K562 (cell line): ENCODE measurements around the gene HSD17B11. TPM values are rescaled to one million over a fixed set of nuclear protein-coding genes. Genes with fewer than 3 reads are reported as not detected.

Source experiments
- BHLHE40 ChIP-seq: IDR thresholded peaks from 2 replicates; pipeline ENCODE4 v1.6.1; 2011; ENCODE audit warnings: low read length, improper control_type of control experiment
- CBX1 ChIP-seq: sonication (generic); IDR thresholded peaks from 2 replicates; pipeline ENCODE4 v1.6.1; 2016; ENCODE audit warnings: antibody characterized with exemption, low read depth, mild to moderate bottlenecking
- CBX2 ChIP-seq: fragments of 200-600 bp; sonication (generic); IDR thresholded peaks from one replicate; pipeline ENCODE4 v1.6.1; 2012; ENCODE audit warnings: mild to moderate bottlenecking, low read length, inconsistent platforms; ENCODE audit not compliant: insufficient read depth, poor library complexity, severe bottlenecking
- CBX3 ChIP-seq, 2 experiments: IDR thresholded peaks; 1 replicate in 1 of 2; 2 replicates in 1 of 2; pipeline ENCODE4 v1.6.1; 2012; ENCODE audit warnings: inconsistent platforms in 2 of 2, low read length in 2 of 2, borderline replicate concordance in 1 of 2, control low read depth in 1 of 2
- CTBP1 ChIP-seq: fragments of 450-650 bp; IDR thresholded peaks from 2 replicates; pipeline ENCODE4 v1.6.1; 2016; ENCODE audit warnings: borderline replicate concordance
- FOS ChIP-seq: IDR thresholded peaks from 3 replicates; pipeline ENCODE4 v1.6.1; 2011; ENCODE audit not compliant: insufficient read length; ENCODE audit errors: extremely low read depth
- HMG20B ChIP-seq: fragments of 250-450 bp; sonication (Bioruptor Pico); IDR thresholded peaks from 2 replicates; pipeline ENCODE4 v1.5.0; 2021; ENCODE audit warnings: mild to moderate bottlenecking
- KLF1 ChIP-seq: fragments of 450-650 bp; IDR thresholded peaks from 2 replicates; pipeline ENCODE4 v1.6.1; 2016; ENCODE audit warnings: missing genetic modification characterization, missing compliant biosample characterization
- MXI1 ChIP-seq: IDR thresholded peaks from 2 replicates; pipeline ENCODE4 v1.6.1; 2011; ENCODE audit warnings: low read depth, mild to moderate bottlenecking, improper control_type of control experiment, low read length
- NKRF ChIP-seq: fragments of 450-650 bp; IDR thresholded peaks from 2 replicates; pipeline ENCODE4 v1.6.1; 2016; ENCODE audit warnings: borderline replicate concordance
- PRPF4 ChIP-seq: fragments of 200-400 bp; formaldehyde crosslinking; IDR thresholded peaks from one replicate; pipeline ENCODE4 v1.6.1; 2017; ENCODE audit warnings: low read length, low read depth, mild to moderate bottlenecking; ENCODE audit not compliant: insufficient read depth, poor library complexity, severe bottlenecking
- ZNF384 ChIP-seq: IDR thresholded peaks from 2 replicates; pipeline ENCODE4 v1.6.1; 2012; ENCODE audit warnings: low read depth, low read length, improper control_type of control experiment
- ZNF740 ChIP-seq, 3 experiments: fragments of 200-800 bp in 1 of 3; sonication (Bioruptor generic) in 1 of 3; sonication (generic) in 1 of 3; formaldehyde crosslinking in 1 of 3; IDR thresholded peaks; 2 replicates each; pipeline versions ENCODE4 v1.6.1 to v1.8.0; 2016 to 2022; ENCODE audit warnings: mild to moderate bottlenecking in 2 of 3, missing compliant biosample characterization in 2 of 3, missing genetic modification characterization in 2 of 3, missing genetic modification reagents in 1 of 3
- polyA plus RNA-seq, 8 experiments: library from polyadenylated mRNA; depleted of rRNA in 4 of 8; stranded (reverse) in 5 of 8; unstranded in 3 of 8; fragments of >200 nt; fragmentation: Nextera tagmentation in 2 of 8; fragmentation: Illumina TruSeq in 1 of 8; extraction: Ambion mirVana in 2 of 8; extraction: Trizol in 1 of 8; gene quantifications; 2 replicates each; pipeline versions ENCODE4 v1.2.1 to v1.2.3, GENCODE V29; 2011 to 2014; ENCODE audit warnings: inconsistent platforms in 1 of 8, missing spikeins in 1 of 8
- total RNA-seq, 7 experiments: library from RNA; depleted of rRNA in 6 of 7; stranded (reverse); fragments of >200 nt in 6 of 7; fragmentation: Illumina TruSeq in 2 of 7; extraction: Trizol in 2 of 7; gene quantifications; 2 replicates each; pipeline versions ENCODE4 v1.2.1 to v1.2.3, GENCODE V29; 2011 to 2021; ENCODE audit warnings: low replicate concordance in 1 of 7
- TF ChIP-seq, protein P1 (sequence below): sonication (generic); formaldehyde crosslinking; IDR thresholded peaks from 2 replicates; pipeline ENCODE4 v1.4.0; 2020; ENCODE audit warnings: mild to moderate bottlenecking, missing genetic modification reagents
- TF ChIP-seq, protein P2 (sequence below): fragments of 450-650 bp; formaldehyde crosslinking; conservative IDR thresholded peaks from 2 replicates; pipeline ENCODE4 v1.4.0; 2022; ENCODE audit warnings: mild to moderate bottlenecking, missing genetic modification characterization
- TF ChIP-seq, protein P3 (sequence below): fragments of 200-800 bp; sonication (Bioruptor generic); IDR thresholded peaks from 2 replicates; pipeline ENCODE4 v1.6.1; 2017; ENCODE audit warnings: missing genetic modification characterization, missing compliant biosample characterization

HSD17B11 gene
- total and polyA plus RNA-seq, 9 of the 15 experiments (the other 6 are each of a cell fraction or from before 2014, with no cell fraction given), result 26.0 to 108 (median 81.0) TPM

GRCh38 chr4:87390891-87391575 lies at the start of gene HSD17B11 (continued):
- TF ChIP-seq CBX2, result no peak
- TF ChIP-seq CBX3 (IDR thresholded peaks at IDR 0.05; ENCODE audit: borderline replicate concordance in 1 of 2, low read length in 2 of 2), result peak in 1 of 2 experiments; percentile 61; a peak in 2 of 3 replicates
- TF ChIP-seq HMG20B, result no peak
- TF ChIP-seq FOS, result no peak
- TF ChIP-seq PRPF4, result no peak
- TF ChIP-seq, protein P1, sequence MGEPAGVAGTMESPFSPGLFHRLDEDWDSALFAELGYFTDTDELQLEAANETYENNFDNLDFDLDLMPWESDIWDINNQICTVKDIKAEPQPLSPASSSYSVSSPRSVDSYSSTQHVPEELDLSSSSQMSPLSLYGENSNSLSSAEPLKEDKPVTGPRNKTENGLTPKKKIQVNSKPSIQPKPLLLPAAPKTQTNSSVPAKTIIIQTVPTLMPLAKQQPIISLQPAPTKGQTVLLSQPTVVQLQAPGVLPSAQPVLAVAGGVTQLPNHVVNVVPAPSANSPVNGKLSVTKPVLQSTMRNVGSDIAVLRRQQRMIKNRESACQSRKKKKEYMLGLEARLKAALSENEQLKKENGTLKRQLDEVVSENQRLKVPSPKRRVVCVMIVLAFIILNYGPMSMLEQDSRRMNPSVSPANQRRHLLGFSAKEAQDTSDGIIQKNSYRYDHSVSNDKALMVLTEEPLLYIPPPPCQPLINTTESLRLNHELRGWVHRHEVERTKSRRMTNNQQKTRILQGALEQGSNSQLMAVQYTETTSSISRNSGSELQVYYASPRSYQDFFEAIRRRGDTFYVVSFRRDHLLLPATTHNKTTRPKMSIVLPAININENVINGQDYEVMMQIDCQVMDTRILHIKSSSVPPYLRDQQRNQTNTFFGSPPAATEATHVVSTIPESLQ (CRISPR knock-in tag), result no peak
- peak; percentile 34; the same call in 1 of the 2 replicates for TF ChIP-seq ZNF384
- TF ChIP-seq, protein P2, sequence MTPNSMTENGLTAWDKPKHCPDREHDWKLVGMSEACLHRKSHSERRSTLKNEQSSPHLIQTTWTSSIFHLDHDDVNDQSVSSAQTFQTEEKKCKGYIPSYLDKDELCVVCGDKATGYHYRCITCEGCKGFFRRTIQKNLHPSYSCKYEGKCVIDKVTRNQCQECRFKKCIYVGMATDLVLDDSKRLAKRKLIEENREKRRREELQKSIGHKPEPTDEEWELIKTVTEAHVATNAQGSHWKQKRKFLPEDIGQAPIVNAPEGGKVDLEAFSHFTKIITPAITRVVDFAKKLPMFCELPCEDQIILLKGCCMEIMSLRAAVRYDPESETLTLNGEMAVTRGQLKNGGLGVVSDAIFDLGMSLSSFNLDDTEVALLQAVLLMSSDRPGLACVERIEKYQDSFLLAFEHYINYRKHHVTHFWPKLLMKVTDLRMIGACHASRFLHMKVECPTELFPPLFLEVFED (CRISPR knock-in tag), result no peak
- TF ChIP-seq, protein P3, sequence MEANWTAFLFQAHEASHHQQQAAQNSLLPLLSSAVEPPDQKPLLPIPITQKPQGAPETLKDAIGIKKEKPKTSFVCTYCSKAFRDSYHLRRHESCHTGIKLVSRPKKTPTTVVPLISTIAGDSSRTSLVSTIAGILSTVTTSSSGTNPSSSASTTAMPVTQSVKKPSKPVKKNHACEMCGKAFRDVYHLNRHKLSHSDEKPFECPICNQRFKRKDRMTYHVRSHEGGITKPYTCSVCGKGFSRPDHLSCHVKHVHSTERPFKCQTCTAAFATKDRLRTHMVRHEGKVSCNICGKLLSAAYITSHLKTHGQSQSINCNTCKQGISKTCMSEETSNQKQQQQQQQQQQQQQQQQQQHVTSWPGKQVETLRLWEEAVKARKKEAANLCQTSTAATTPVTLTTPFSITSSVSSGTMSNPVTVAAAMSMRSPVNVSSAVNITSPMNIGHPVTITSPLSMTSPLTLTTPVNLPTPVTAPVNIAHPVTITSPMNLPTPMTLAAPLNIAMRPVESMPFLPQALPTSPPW, result peak; percentile 41
- peak; percentile 43; the same call in 1 of the 2 replicates for TF ChIP-seq CBX1
- TF ChIP-seq KLF1 (tag), result peak; percentile 28; the same call in 1 of the 2 replicates
- TF ChIP-seq CTBP1, result peak; percentile 93
- no peak; the same call in 1 of the 2 replicates for TF ChIP-seq MXI1
- TF ChIP-seq BHLHE40, result peak; percentile 22; the same call in 1 of the 2 replicates
- peak; percentile 38; the same call in 1 of the 2 replicates for TF ChIP-seq NKRF
- peak; percentile 71 for TF ChIP-seq ZNF740 (CRISPR knock-in tag; IDR thresholded peaks at IDR 0.05)
- peak in 1 of 2 experiments; percentile 69; a peak in 2 of 4 replicates for TF ChIP-seq ZNF740 (tag; IDR thresholded peaks at IDR 0.05)
